Measurements from ENCODE around the gene PPP6R1.
A peak's percentile ranks its signal among the peaks of the same experiment; 100 is the strongest.

The PPP6R1 gene

DNA sequence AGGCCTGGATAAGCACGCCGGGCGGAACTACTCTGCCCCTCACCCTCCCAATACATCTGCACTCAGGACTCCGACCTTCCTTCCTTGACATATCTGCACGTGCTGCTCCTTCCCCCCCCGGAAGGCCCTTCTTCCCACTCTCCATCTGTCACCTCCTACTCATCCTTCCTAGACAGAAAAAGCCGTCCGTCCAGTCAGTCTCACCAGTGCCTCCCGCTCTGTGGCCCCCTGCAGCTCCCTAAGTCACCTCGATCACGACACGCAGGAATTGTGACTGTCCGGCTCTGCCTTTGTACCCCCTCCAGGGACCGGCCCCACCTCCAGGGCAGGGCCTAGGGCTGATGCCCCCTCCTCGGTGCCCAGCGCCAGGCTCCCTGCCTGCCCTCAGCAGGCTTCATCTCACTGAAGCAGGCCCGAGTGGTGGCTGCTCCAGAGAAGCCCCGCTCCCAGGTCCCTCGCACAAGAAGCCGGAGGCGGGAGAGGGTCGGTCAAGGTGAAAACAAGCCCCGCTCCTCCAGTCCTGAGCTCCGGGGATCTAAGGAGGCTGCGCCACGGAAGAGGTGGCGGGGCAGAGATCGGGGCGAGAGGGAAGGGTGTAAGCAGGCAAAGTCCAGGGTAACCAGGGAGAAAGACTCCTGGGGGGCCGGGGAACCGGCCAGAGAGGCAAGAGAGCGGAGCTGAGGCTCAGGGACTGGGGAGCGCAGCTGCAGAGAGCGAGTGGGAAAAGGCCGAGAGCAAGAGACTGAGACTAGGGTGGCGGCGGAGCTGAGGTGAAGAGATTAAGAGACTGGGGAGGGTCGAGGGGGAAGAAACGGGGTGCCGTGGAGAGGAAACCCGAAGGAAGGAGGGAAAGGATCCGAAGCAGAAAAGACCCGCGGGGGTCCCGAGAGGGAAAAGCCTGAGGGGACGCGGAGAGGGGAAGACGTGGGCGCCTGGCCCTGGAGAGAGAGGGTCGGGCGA lies 1.1 kb downstream of the PPP6R1 start:
- peak; percentile 51 for DNase-seq (ENCODE audit: low spot score)

GRCh38 chr19:55256562-55257460 lies 2.0 kb downstream of the PPP6R1 start:
- peak; percentile 43 for DNase-seq (ENCODE audit: low spot score)

GRCh38 chr19:55255618-55256423 lies 3.0 kb downstream of the PPP6R1 start:
- peak; percentile 45 for DNase-seq (ENCODE audit: low spot score)

- no peak for DNase-seq (ENCODE audit: low spot score)
Observed at GRCh38 chr19:55254625-55254977, 4.2 kb downstream of the PPP6R1 start.

- DNase-seq (ENCODE audit: low spot score): peak; percentile 17
Observed at GRCh38 chr19:55253842-55254624, 4.8 kb downstream of the PPP6R1 start.

DNA sequence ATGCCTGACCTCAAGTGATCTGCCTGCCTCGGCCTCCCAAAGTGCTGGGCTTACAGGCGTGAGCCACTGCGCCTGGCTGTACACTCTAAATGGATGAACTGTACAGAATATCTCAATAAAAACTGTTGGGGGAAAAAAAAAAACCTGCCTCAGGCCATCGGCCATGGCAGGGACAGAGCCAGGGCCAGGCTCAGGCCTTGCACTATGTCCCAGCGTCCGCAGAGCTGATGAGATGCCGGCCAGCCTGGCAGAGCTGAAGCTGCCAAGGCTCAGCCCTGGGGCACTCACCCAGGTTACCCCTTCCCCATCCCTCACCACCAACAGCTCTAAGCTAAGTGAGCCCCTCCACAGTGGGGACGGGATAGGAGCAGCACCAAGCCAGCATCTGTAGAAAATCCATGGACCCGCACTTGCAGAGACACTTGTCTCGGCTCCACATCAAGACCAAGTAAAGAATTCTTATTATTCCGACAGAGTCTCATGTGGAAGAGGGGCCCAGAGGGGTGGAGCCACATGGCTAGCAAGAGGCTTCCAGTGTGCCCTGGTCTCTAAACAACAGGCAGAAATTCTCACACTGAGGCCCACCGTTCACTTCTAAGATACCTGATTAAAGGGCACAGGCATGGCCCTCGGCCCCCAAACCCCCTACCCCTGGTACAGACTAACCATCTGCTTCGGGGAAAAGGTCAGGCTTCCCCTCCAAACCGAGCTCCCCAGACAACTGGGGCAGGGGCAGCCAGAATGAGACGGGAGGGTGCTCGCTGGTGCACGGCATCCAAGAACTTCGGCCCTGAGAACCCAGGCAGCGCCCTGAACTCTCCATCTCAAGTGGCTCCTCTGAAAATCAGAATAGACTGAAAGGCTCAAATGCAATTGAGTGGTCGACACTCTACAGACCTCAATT lies 5.8 kb downstream of the PPP6R1 start:
- DNase-seq (ENCODE audit: low spot score): no peak

GRCh38 chr19:55251341-55252081 lies 7.3 kb downstream of the PPP6R1 start:
- DNase-seq (ENCODE audit: low spot score): peak; percentile 49

DNA sequence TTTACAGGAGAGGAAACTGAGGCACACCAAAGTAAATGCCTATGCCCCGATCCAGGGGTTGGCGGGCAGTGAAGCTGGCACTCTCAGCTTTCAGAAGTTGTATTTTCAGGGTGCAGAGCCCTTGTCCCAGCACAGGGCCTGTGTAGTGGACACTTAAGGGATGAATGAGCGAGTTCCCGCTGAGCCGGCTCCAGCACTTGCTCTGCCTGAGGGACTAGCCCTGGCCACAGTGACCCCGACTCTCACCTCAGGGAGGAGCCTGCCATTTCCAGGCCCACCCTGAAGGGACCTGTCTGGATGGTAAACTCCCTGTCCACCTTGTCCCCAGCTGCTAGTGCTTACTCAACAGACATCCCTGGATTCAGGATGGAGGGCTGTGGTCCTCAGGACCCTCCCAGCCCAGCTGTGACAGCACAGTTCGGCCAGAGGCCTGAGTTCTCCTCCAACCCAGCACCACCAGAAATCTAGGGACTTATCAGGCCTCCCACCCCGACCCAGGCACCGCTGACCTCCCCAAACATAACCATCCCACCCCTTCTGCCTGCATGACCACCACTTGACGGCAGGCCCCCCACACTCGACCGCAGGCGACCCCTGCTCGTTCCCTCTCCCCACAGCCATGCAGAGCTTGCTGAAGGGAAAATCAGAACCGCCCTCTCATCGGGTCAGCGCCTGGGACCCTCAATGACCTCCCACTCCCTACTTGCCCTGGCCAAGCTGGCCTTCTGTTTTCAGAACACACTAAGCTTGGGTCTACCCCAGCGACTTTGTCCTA lies 8.4 kb downstream of the PPP6R1 start:
- no peak for DNase-seq (ENCODE audit: low spot score)

DNA sequence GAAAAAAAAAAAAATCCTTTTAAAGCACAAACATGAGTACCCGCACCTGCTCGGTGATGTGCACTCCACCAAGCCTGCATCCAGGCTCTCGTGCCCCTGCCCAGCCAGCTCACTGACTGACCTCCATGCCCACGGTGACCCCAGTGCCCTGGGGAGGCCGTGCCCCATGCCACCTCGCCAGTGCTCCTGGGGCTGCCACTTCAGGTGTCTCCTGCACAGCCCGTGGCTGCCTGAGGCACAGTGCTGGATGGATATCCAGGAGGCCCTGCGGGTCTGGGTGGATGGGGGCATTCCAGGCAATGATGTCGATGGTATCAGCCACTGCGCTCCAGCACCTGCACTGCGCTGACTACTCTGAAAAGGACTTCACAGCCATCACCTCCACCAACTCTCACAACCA lies 9.0 kb downstream of the PPP6R1 start:
- DNase-seq (ENCODE audit: low spot score): no peak

GRCh38 chr19:55248704-55249103 lies 10.1 kb downstream of the PPP6R1 start:
- no peak for DNase-seq (ENCODE audit: low spot score)

DNA sequence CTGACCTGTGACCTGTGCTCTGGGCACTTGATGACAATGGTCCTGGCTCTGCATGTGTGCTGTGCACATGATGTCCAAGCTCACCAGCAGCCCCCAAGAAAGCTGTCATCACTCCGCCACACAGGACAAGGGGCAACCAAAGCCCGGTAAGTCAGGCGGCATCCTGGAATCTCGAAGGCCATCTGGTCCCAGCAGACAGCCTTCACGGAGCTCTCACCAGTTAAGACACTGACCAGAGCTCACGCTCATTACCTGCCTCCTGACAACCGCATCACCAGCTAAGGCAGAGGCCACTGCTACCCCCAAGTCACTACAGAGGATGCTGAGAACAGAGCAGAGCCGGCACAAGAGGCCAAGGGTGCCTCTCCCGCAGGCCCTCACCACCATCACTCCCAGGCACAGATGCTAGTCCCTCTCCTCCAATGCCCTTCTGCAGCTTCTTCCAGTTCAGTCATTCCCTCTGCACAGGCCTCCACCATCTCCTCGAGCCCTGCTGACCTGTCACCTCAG lies 10.6 kb downstream of the PPP6R1 start:
- DNase-seq (ENCODE audit: low spot score): no peak

DNA sequence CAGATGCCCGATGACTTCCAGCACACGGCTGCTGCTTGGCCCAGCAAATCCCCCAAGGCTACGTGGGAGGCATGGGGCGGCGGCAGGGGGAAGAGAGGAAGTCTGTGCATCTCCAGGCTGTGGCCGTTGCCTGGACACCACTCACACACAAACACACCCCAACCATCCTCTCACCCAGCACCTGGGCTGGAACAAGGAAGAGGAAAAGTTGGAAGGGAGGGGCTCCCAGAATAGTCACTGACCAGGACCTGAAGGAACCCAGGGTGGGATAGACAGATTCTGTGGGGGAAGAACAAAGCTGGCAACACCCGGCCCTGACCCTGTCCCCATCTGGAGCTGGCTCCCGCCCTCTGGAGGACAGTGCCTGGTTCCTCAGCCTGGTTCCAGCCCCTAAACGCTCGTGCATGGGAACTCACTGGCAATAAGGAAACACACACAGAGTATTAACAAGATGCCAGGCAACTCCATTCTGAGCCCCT lies 11.2 kb downstream of the PPP6R1 start:
- no peak for DNase-seq (ENCODE audit: low spot score)

- no peak for DNase-seq (ENCODE audit: low spot score)
Observed at GRCh38 chr19:55246462-55247451, 12.1 kb downstream of the PPP6R1 start.

- DNase-seq (ENCODE audit: low spot score): no peak
Observed at GRCh38 chr19:55245236-55245904, 13.4 kb downstream of the PPP6R1 start.

- DNase-seq (ENCODE audit: low spot score): no peak
Observed at GRCh38 chr19:55244004-55244680, 14.7 kb downstream of the PPP6R1 start.

DNA sequence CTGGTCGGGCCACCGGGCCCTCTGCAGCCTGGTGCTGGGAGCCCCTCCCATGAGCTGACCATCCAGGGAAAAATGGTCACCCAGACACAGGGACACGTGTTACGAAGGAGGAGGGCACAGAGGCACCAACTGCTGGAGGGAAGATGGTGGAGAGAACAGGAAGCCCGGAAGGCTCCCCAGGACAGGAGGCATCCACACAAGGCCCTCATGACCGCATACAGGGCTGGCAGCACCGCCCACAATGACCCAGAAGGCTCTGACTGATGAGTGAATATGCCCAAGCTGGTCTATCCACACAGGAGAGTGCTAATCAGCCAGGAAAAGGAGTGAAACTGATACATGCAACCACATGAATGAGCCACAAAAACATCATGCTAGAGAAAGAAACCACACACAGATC lies 16.3 kb downstream of the PPP6R1 start:
- no peak for DNase-seq (ENCODE audit: low spot score)
